NCI-H446 (cell line): ENCODE results near the gene NPY2R.

Source experiments
- DNase-seq, 2 experiments: peaks; one replicate each; lab custom pipeline; 2025; lab: John Stamatoyannopoulos, UW

NPY2R gene

GRCh38 chr4:155208258-155209054, at the start of gene NPY2R:
Gene NPY2R (plus strand): TSS chr4:155208636. CDS start chr4:155213940, 5,304 bp downstream.
- DNase-seq, result no peak

GRCh38 chr4:155161357-155161756, 47.1 kb upstream of the NPY2R start:
- no peak for DNase-seq

- DNase-seq, result no peak
Measured at GRCh38 chr4:155164718-155165117, 43.7 kb upstream of the NPY2R start.

- no peak for DNase-seq
Measured at GRCh38 chr4:155170569-155170968, 37.9 kb upstream of the NPY2R start.

- DNase-seq, result no peak
Measured at GRCh38 chr4:155173371-155173770, 35.1 kb upstream of the NPY2R start.

- no peak for DNase-seq
Measured at GRCh38 chr4:155174668-155175067, 33.8 kb upstream of the NPY2R start.

- peak in 1 of 2 experiments; percentile 42 for DNase-seq
Measured at GRCh38 chr4:155179216-155179615, 29.2 kb upstream of the NPY2R start.

- DNase-seq, result no peak
Measured at GRCh38 chr4:155186972-155187371, 21.5 kb upstream of the NPY2R start.

GRCh38 chr4:155187989-155188388, 20.4 kb upstream of the NPY2R start:
- no peak for DNase-seq

- DNase-seq, result no peak
Measured at GRCh38 chr4:155190099-155190498, 18.3 kb upstream of the NPY2R start.

GRCh38 chr4:155197757-155198156, 10.7 kb upstream of the NPY2R start:
- no peak for DNase-seq

- DNase-seq, result no peak
Measured at GRCh38 chr4:155207534-155208257, 740 bp upstream of the NPY2R start.

- no peak for DNase-seq
Measured at GRCh38 chr4:155220025-155220424, 11.6 kb downstream of the NPY2R start.

- no peak for DNase-seq
Measured at GRCh38 chr4:155227131-155227530, 18.7 kb downstream of the NPY2R start.

- no peak for DNase-seq
Measured at GRCh38 chr4:155228713-155229112, 20.3 kb downstream of the NPY2R start.

- no peak for DNase-seq
Measured at GRCh38 chr4:155232432-155232831, 24.0 kb downstream of the NPY2R start.

- DNase-seq, result no peak
Measured at GRCh38 chr4:155234206-155234605, 25.8 kb downstream of the NPY2R start.

GRCh38 chr4:155237567-155237966, 29.1 kb downstream of the NPY2R start:
- no peak for DNase-seq

GRCh38 chr4:155241225-155241624, 32.8 kb downstream of the NPY2R start:
- no peak for DNase-seq

GRCh38 chr4:155241664-155242063, 33.2 kb downstream of the NPY2R start:
- DNase-seq, result no peak

- DNase-seq, result no peak
Measured at GRCh38 chr4:155245105-155245504, 36.7 kb downstream of the NPY2R start.

GRCh38 chr4:155248002-155248896, 39.8 kb downstream of the NPY2R start:
- DNase-seq, result no peak
